Omental fat pad (tissue), 4 donors: ENCODE measurements around the gene EPB41L4A. TPM values are rescaled to one million over a fixed set of nuclear protein-coding genes. Genes with fewer than 3 reads are reported as not detected.

Experiments used
- ATAC-seq: fragments of 150-250 bp; one replicate; pipeline ENCODE4 v1.9.1; 2016; ENCODE audit warnings: mild to moderate bottlenecking, moderate library complexity; ENCODE audit not compliant: low FRiP score
- DNase-seq: peaks from one replicate; pipeline ENCODE4 v3.0.0-alpha.2; 2019; ENCODE audit warnings: low spot score
- total RNA-seq, 4 donors: library from RNA; depleted of rRNA; stranded (reverse); fragments of >200 nt; gene quantifications; one replicate each; pipeline ENCODE4 v1.1.0, GENCODE V29; 2016
- TF ChIP-seq, protein P1 (sequence below), 3 donors: fragments of 450-650 bp; IDR thresholded peaks; one replicate each; pipeline ENCODE4 v1.5.1; 2016 to 2017; ENCODE audit warnings: antibody characterized with exemption in 3 of 3, mild to moderate bottlenecking in 3 of 3, moderate library complexity in 2 of 3

Gene EPB41L4A
- total RNA-seq, 4 donors from 2014 or later = 17.8 to 64.3 (median 22.0) TPM

GRCh38 chr5:112310746-112311145, 108.3 kb downstream of the EPB41L4A start:
- ATAC-seq (no peak), DNase-seq (no peak)
- TF ChIP-seq, protein P1, sequence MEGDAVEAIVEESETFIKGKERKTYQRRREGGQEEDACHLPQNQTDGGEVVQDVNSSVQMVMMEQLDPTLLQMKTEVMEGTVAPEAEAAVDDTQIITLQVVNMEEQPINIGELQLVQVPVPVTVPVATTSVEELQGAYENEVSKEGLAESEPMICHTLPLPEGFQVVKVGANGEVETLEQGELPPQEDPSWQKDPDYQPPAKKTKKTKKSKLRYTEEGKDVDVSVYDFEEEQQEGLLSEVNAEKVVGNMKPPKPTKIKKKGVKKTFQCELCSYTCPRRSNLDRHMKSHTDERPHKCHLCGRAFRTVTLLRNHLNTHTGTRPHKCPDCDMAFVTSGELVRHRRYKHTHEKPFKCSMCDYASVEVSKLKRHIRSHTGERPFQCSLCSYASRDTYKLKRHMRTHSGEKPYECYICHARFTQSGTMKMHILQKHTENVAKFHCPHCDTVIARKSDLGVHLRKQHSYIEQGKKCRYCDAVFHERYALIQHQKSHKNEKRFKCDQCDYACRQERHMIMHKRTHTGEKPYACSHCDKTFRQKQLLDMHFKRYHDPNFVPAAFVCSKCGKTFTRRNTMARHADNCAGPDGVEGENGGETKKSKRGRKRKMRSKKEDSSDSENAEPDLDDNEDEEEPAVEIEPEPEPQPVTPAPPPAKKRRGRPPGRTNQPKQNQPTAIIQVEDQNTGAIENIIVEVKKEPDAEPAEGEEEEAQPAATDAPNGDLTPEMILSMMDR (IDR thresholded peaks at IDR 0.05) = no peak

- no peak for ATAC-seq
- TF ChIP-seq, protein P1 (IDR thresholded peaks at IDR 0.05) = no peak
- DNase-seq = no peak
Measured at GRCh38 chr5:112308608-112309007, 110.5 kb downstream of the EPB41L4A start.

- ATAC-seq (no peak), DNase-seq (no peak)
- TF ChIP-seq, protein P1 (IDR thresholded peaks at IDR 0.05) = no peak
Measured at GRCh38 chr5:112306956-112307355, 112.1 kb downstream of the EPB41L4A start.

DNA sequence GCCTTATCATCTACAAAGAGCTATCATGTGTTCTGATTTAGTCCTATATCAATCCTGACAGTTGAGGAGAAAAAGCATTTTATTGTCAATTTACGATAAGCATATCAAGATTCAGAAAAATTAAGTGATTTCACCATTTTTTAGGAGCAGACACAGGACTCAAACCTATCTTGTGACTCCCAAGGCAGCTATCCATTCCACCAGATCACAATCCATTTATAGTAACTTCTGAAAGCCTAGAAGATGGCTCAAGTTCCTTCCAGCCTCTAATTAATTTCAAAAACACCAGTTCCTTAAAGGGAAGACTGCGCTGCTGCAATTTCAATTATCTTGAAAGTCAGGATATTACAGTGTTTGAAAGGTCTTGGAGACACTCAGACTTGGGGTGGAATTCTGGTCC, 114.3 kb downstream of the EPB41L4A start:
- ATAC-seq = no peak
- DNase-seq = no peak
- TF ChIP-seq, protein P1 (IDR thresholded peaks at IDR 0.05) = no peak

DNA sequence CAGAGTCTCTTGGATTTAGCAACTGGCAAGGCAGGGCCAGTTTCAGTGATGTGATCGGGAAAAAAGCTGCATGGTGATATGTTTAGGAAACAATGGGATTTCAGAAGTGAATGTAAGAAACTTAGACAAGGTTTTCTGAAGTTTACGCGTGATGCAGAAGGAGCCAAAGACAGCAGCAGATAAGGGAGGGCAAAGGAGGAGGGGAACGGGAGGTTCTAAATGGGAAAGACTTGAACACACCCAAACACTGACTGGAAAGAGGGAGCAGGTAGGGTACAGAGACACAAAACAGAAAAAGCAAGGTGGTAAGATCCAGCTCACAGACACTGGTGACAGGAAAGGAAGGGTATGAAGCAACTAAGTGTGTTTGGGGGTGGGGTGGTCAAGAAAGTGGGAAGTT, 115.4 kb downstream of the EPB41L4A start:
- TF ChIP-seq, protein P1 (IDR thresholded peaks at IDR 0.05) = no peak
- ATAC-seq (no peak), DNase-seq (no peak)

DNA sequence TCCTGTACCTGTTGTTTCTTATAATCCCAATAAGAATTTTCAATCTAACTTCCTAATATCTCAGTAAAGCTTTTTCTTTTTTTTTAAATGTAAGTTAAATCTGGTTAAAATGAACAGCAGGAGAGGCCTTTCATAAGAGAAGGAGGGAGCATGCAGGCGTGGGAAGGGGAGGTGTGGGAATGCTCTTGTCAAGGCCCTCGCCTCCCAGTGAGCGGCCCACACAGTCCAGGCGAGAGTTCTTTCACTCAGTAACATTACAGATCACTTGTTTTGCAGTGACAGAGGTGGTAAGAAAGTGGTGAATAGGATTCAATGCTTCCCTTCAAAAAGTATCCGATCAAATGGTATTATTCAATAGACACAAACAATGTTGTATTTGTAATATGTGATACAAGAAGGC, 125.0 kb downstream of the EPB41L4A start:
- DNase-seq (no peak), ATAC-seq (no peak)
- TF ChIP-seq, protein P1 (IDR thresholded peaks at IDR 0.05) = no peak

DNA sequence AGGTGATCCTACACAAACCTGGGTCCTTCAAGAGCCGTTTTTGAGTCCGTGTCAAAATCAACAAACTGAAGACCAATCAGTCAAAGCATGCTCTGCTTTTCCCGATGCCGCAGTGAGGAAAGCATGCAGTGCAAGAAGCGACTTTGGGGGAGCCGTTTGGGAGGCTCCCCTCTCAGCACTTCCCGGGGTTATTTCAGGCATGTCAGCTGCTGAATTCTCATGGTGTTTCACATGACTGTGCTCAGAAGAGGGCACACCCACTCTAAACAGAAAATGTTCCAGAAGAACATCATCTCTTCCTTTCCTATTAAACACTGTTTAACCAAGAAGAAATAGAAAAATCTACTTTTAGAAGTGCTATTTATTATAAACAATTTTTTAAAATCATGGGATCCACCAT, 125.5 kb downstream of the EPB41L4A start:
- DNase-seq (no peak), ATAC-seq (no peak)

More for the DNA sequence above, 125.5 kb downstream of the EPB41L4A start:
- TF ChIP-seq, protein P1 (IDR thresholded peaks at IDR 0.05) = no peak
